Measurements from ENCODE around the gene HMCN1. TPM values are rescaled to one million over a fixed set of nuclear protein-coding genes. Genes with fewer than 3 reads are reported as not detected.

The HMCN1 gene
- total RNA-seq, 1 donor from 2014 or later: 3.4 TPM

DNA sequence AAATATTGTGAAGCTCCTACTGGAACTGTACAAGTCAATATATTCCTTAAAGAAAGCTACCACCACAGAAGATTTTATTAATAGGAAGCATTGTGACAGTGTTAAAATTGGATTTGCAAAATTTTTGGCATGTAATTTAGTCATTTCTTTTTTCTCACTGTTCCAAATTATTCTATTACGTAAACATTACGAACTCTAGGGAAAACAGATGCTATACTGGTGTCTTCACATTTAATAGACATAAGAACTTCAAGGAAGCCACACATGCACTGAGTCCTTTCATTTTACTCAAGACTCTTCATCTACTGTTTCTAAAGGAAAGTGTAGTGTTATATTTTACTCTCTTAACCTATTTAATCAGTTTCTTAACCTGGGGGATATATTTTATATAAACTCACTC, 135.4 kb downstream of the HMCN1 start:
- Mint-ChIP-seq H3K36me3 (ENCODE audit: insufficient read depth) (no peaks in the 10 kb centered on the region), H3K27ac (no peak overlapping the region), H3K27me3 (no peaks in the 10 kb centered on the region), H3K9me3 (ENCODE audit: low read depth) (no peaks in the 10 kb centered on the region), H3K4me1 (ENCODE audit: low read depth) (no peaks in the 10 kb centered on the region), H3K4me3 (ENCODE audit: low read depth) (no peak overlapping the region)
- TF ChIP-seq, protein P1, sequence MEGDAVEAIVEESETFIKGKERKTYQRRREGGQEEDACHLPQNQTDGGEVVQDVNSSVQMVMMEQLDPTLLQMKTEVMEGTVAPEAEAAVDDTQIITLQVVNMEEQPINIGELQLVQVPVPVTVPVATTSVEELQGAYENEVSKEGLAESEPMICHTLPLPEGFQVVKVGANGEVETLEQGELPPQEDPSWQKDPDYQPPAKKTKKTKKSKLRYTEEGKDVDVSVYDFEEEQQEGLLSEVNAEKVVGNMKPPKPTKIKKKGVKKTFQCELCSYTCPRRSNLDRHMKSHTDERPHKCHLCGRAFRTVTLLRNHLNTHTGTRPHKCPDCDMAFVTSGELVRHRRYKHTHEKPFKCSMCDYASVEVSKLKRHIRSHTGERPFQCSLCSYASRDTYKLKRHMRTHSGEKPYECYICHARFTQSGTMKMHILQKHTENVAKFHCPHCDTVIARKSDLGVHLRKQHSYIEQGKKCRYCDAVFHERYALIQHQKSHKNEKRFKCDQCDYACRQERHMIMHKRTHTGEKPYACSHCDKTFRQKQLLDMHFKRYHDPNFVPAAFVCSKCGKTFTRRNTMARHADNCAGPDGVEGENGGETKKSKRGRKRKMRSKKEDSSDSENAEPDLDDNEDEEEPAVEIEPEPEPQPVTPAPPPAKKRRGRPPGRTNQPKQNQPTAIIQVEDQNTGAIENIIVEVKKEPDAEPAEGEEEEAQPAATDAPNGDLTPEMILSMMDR (IDR thresholded peaks at IDR 0.05; ENCODE audit: unreplicated experiment): no peak
- DNase-seq (ENCODE audit: low spot score, unreplicated experiment): no peak

- DNase-seq (ENCODE audit: low spot score, unreplicated experiment): no peak
- H3K36me3 Mint-ChIP-seq (ENCODE audit: insufficient read depth): no peaks in the 10 kb centered on the region
- TF ChIP-seq, protein P1 (IDR thresholded peaks at IDR 0.05; ENCODE audit: unreplicated experiment): no peak
- H3K27me3 Mint-ChIP-seq: no peaks in the 10 kb centered on the region
- no peak overlapping the region for H3K4me3 Mint-ChIP-seq (ENCODE audit: low read depth)
- no peaks in the 10 kb centered on the region for H3K4me1 Mint-ChIP-seq (ENCODE audit: low read depth)
- no peaks in the 10 kb centered on the region for H3K9me3 Mint-ChIP-seq (ENCODE audit: low read depth)
- no peak overlapping the region for H3K27ac Mint-ChIP-seq
Observed at GRCh38 chr1:185871627-185872150, 137.5 kb downstream of the HMCN1 start.

- H3K4me3 Mint-ChIP-seq (ENCODE audit: low read depth): no peak overlapping the region
- H3K27me3 Mint-ChIP-seq: no peaks in the 10 kb centered on the region
- H3K36me3 Mint-ChIP-seq (ENCODE audit: insufficient read depth): no peaks in the 10 kb centered on the region
- no peak overlapping the region for H3K27ac Mint-ChIP-seq
- TF ChIP-seq, protein P1 (IDR thresholded peaks at IDR 0.05; ENCODE audit: unreplicated experiment): no peak
- no peak for DNase-seq (ENCODE audit: low spot score, unreplicated experiment)
- no peaks in the 10 kb centered on the region for H3K4me1 Mint-ChIP-seq (ENCODE audit: low read depth)
- H3K9me3 Mint-ChIP-seq (ENCODE audit: low read depth): no peaks in the 10 kb centered on the region
Observed at GRCh38 chr1:185874246-185874645, 140.1 kb downstream of the HMCN1 start.

DNA sequence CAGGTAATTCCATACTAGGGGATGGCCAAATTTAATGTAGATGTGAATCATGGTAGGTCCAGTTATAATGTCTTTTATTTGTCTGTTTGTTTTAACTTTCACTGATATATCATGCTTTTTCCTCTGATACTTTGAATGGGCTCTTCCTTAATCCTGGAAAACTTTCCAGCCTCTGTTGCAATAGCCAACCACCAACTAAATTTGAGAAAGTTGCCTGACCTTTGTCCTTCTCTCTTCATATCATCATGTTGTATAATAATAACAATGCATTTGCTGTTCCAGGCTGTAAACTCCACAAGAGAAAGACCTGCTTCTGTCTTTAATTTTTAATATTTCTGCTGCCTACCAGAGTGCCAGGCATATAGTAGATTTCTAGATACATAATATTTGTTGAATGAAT, 146.1 kb downstream of the HMCN1 start:
- no peaks in the 10 kb centered on the region for H3K27me3 Mint-ChIP-seq

GRCh38 chr1:185880779-185881333, 146.7 kb downstream of the HMCN1 start:
- TF ChIP-seq, protein P1 (IDR thresholded peaks at IDR 0.05; ENCODE audit: unreplicated experiment): no peak
- no peak for DNase-seq (ENCODE audit: low spot score, unreplicated experiment)
- Mint-ChIP-seq H3K4me1 (ENCODE audit: low read depth) (no peaks in the 10 kb centered on the region), H3K27me3 (no peaks in the 10 kb centered on the region), H3K27ac (no peak overlapping the region), H3K4me3 (ENCODE audit: low read depth) (no peak overlapping the region), H3K9me3 (ENCODE audit: low read depth) (no peaks in the 10 kb centered on the region), H3K36me3 (ENCODE audit: insufficient read depth) (no peaks in the 10 kb centered on the region)

More for the DNA sequence above, 146.1 kb downstream of the HMCN1 start:
- H3K9me3 Mint-ChIP-seq (ENCODE audit: low read depth): no peaks in the 10 kb centered on the region
- no peak for DNase-seq (ENCODE audit: low spot score, unreplicated experiment)
- TF ChIP-seq, protein P1 (IDR thresholded peaks at IDR 0.05; ENCODE audit: unreplicated experiment): no peak
- H3K36me3 Mint-ChIP-seq (ENCODE audit: insufficient read depth): no peaks in the 10 kb centered on the region
- H3K27ac Mint-ChIP-seq: no peak overlapping the region
- H3K4me3 Mint-ChIP-seq (ENCODE audit: low read depth): no peak overlapping the region
- H3K4me1 Mint-ChIP-seq (ENCODE audit: low read depth): no peaks in the 10 kb centered on the region

All from progenitor cell of endocrine pancreas (in vitro differentiated cells).